Stimulated activated CD4-positive, alpha-beta T cell treated with anti-CD3 and anti-CD28 coated beads, Interleukin-12 subunit alpha, Interleukin-12 subunit beta, amount 100 ng/mL, for 4 hours (primary cell): ENCODE measurements around the gene CNTRL.

ENCODE experiments used
- DNase-seq: peaks from one replicate; pipeline ENCODE4 v3.0.0-alpha.2; 2020

CNTRL gene

GRCh38 chr9:121206516-121207370 is 132.0 kb downstream of the CNTRL start:
- no peak for DNase-seq

- no peak for DNase-seq
Observed at GRCh38 chr9:121207371-121207940, 132.7 kb downstream of the CNTRL start.

GRCh38 chr9:121210536-121210935 is 135.8 kb downstream of the CNTRL start:
- DNase-seq, result no peak

- peak; percentile 70 for DNase-seq
Observed at GRCh38 chr9:121213136-121213806, 138.5 kb downstream of the CNTRL start.

- DNase-seq, result no peak
Observed at GRCh38 chr9:121214005-121214404, 139.2 kb downstream of the CNTRL start.

GRCh38 chr9:121216271-121216805 is 141.6 kb downstream of the CNTRL start:
- no peak for DNase-seq

- no peak for DNase-seq
Observed at GRCh38 chr9:121217609-121218292, 143.0 kb downstream of the CNTRL start.

- DNase-seq, result no peak
Observed at GRCh38 chr9:121218357-121219027, 143.7 kb downstream of the CNTRL start.

- DNase-seq, result no peak
Observed at GRCh38 chr9:121219530-121219929, 144.8 kb downstream of the CNTRL start.

GRCh38 chr9:121220996-121221663 is 146.4 kb downstream of the CNTRL start:
- no peak for DNase-seq

- DNase-seq, result no peak
Observed at GRCh38 chr9:121221664-121222055, 146.9 kb downstream of the CNTRL start.

- DNase-seq, result no peak
Observed at GRCh38 chr9:121222524-121223171, 147.9 kb downstream of the CNTRL start.

- DNase-seq, result no peak
Observed at GRCh38 chr9:121225240-121225639, 150.5 kb downstream of the CNTRL start.

GRCh38 chr9:121226175-121226574 is 151.4 kb downstream of the CNTRL start:
- DNase-seq, result no peak
